ENCODE measurements around the gene LAG3. TPM values are rescaled to one million over a fixed set of nuclear protein-coding genes. Genes with fewer than 3 reads are reported as not detected.

The LAG3 gene
- total RNA-seq, 1 experiment from 2014 or later: 2.6 TPM

DNA sequence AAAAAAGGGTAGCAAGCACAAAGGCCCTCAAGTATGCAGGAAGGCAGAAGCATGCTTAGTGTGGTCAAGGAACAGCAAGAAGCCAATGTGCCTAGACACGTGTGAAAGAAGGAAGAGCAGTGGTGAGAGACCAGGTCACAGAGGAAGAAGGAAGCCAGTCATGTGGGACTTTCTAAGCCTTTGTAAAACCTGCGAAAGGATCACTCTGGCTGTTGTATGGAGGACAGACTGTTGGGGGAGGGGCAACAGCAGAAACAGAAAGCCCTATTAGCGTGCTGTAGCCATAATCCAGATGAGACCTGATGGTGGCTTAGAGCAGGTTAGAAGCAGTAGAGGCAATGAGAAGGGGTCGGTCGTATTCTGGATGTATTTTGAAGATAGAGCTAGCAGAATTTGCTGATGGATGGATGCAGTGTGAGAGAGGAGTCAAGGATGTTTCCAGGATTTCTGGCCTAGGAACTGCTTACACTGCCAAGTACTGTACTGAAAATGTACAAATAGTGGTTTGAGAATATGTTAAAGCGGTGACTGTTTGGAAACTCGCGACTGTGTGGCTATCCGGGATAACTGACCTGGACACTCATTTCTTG lies 13.7 kb upstream of the LAG3 start:
- peak overlapping the region; percentile 1; the same call in 1 of the 2 replicates for H3K27ac Mint-ChIP-seq
- CTCF ChIA-PET: interaction anchor here (1.1 to 7.7 kb wide), 3 partner anchors 10 to 206 kb away, joined by 3 to 234 read pairs (median 3); partner anchors contain the start of genes LAG3 and PTMS
- no peak for ATAC-seq

DNA sequence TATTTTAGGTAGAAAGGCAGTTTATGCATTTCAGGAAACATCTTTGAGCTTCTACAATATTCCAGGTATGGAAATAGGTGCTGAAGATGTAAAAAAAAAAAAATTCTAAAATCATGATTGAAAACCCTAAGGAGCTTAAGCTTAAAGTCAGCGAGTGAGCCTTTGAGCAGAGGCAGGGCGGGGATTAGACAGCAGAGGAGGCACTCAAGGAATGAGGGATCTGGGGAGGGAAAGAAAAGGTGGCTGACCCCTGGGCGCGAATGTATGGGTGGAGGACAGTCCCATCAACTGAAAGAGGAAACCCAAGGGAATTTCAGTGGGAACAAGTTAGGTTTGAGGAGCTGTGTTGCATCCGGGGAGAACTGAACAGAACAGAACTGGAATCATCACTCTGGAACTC lies 12.6 kb upstream of the LAG3 start:
- Mint-ChIP-seq H3K27me3 (ENCODE audit: low read depth) (peaks cover 7% of the 10 kb centered on the region), H3K9me3 (no peaks in the 10 kb centered on the region), H3K4me1 (peaks cover 46% of the 10 kb centered on the region), H3K36me3 (no peaks in the 10 kb centered on the region), H3K27ac (no peak overlapping the region), H3K4me3 (no peak overlapping the region)
- TF ChIP-seq ZNF232 (CRISPR knock-in tag; IDR thresholded peaks at IDR 0.05) (no peak), ZNF671 (CRISPR knock-in tag; IDR thresholded peaks at IDR 0.05) (no peak), ESRRA (CRISPR knock-in tag; IDR thresholded peaks at IDR 0.05; ENCODE audit: borderline replicate concordance) (no peak), NR1H2 (CRISPR knock-in tag; IDR thresholded peaks at IDR 0.05) (no peak), FOXJ3 (CRISPR knock-in tag; IDR thresholded peaks at IDR 0.05; ENCODE audit: borderline replicate concordance) (no peak)
- TF ChIP-seq, protein P1, sequence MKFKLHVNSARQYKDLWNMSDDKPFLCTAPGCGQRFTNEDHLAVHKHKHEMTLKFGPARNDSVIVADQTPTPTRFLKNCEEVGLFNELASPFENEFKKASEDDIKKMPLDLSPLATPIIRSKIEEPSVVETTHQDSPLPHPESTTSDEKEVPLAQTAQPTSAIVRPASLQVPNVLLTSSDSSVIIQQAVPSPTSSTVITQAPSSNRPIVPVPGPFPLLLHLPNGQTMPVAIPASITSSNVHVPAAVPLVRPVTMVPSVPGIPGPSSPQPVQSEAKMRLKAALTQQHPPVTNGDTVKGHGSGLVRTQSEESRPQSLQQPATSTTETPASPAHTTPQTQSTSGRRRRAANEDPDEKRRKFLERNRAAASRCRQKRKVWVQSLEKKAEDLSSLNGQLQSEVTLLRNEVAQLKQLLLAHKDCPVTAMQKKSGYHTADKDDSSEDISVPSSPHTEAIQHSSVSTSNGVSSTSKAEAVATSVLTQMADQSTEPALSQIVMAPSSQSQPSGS (CRISPR knock-in tag; IDR thresholded peaks at IDR 0.05; ENCODE audit: borderline replicate concordance, low read depth): no peak
- TF ChIP-seq, protein P2, sequence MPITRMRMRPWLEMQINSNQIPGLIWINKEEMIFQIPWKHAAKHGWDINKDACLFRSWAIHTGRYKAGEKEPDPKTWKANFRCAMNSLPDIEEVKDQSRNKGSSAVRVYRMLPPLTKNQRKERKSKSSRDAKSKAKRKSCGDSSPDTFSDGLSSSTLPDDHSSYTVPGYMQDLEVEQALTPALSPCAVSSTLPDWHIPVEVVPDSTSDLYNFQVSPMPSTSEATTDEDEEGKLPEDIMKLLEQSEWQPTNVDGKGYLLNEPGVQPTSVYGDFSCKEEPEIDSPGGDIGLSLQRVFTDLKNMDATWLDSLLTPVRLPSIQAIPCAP (CRISPR knock-in tag; IDR thresholded peaks at IDR 0.05): no peak
- TF ChIP-seq, protein P3, sequence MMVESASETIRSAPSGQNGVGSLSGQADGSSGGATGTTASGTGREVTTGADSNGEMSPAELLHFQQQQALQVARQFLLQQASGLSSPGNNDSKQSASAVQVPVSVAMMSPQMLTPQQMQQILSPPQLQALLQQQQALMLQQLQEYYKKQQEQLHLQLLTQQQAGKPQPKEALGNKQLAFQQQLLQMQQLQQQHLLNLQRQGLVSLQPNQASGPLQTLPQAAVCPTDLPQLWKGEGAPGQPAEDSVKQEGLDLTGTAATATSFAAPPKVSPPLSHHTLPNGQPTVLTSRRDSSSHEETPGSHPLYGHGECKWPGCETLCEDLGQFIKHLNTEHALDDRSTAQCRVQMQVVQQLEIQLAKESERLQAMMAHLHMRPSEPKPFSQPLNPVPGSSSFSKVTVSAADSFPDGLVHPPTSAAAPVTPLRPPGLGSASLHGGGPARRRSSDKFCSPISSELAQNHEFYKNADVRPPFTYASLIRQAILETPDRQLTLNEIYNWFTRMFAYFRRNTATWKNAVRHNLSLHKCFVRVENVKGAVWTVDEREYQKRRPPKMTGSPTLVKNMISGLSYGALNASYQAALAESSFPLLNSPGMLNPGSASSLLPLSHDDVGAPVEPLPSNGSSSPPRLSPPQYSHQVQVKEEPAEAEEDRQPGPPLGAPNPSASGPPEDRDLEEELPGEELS (CRISPR knock-in tag; IDR thresholded peaks at IDR 0.05): no peak
- ChIA-PET CTCF (interaction anchor here (1.1 to 1.2 kb wide), 2 partner anchors 19 to 65 kb away, joined by 3 to 4 read pairs; no protein-coding TSS in a partner anchor), POLR2A (interaction anchor here (0.7 to 1.4 kb wide), 2 partner anchors 92 to 139 kb away, joined by 3 to 4 read pairs; partner anchors contain the start of genes CDCA3 and USP5)
- ATAC-seq (no peak), DNase-seq (ENCODE audit: low spot score) (no peak)

More for the DNA sequence above, 13.7 kb upstream of the LAG3 start:
- POLR2A ChIA-PET: no interaction called here
- H3K4me3 Mint-ChIP-seq: no peak overlapping the region
- H3K36me3 Mint-ChIP-seq: no peaks in the 10 kb centered on the region
- H3K9me3 Mint-ChIP-seq: no peaks in the 10 kb centered on the region
- H3K4me1 Mint-ChIP-seq: peaks cover 48% of the 10 kb centered on the region
- DNase-seq (ENCODE audit: low spot score): no peak
- H3K27me3 Mint-ChIP-seq (ENCODE audit: low read depth): peaks cover 4% of the 10 kb centered on the region
- TF ChIP-seq, protein P4, sequence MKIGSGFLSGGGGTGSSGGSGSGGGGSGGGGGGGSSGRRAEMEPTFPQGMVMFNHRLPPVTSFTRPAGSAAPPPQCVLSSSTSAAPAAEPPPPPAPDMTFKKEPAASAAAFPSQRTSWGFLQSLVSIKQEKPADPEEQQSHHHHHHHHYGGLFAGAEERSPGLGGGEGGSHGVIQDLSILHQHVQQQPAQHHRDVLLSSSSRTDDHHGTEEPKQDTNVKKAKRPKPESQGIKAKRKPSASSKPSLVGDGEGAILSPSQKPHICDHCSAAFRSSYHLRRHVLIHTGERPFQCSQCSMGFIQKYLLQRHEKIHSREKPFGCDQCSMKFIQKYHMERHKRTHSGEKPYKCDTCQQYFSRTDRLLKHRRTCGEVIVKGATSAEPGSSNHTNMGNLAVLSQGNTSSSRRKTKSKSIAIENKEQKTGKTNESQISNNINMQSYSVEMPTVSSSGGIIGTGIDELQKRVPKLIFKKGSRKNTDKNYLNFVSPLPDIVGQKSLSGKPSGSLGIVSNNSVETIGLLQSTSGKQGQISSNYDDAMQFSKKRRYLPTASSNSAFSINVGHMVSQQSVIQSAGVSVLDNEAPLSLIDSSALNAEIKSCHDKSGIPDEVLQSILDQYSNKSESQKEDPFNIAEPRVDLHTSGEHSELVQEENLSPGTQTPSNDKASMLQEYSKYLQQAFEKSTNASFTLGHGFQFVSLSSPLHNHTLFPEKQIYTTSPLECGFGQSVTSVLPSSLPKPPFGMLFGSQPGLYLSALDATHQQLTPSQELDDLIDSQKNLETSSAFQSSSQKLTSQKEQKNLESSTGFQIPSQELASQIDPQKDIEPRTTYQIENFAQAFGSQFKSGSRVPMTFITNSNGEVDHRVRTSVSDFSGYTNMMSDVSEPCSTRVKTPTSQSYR (CRISPR knock-in tag; IDR thresholded peaks at IDR 0.05): 0 out of 2 replicates have a peak, but pooled peaks have one; percentile 24
- TF ChIP-seq, protein P5, sequence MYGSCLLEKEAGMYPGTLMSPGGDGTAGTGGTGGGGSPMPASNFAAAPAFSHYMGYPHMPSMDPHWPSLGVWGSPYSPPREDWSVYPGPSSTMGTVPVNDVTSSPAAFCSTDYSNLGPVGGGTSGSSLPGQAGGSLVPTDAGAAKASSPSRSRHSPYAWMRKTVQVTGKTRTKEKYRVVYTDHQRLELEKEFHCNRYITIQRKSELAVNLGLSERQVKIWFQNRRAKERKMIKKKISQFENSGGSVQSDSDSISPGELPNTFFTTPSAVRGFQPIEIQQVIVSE (CRISPR knock-in tag; IDR thresholded peaks at IDR 0.05; ENCODE audit: borderline replicate concordance): no peak
- TF ChIP-seq, protein P6, sequence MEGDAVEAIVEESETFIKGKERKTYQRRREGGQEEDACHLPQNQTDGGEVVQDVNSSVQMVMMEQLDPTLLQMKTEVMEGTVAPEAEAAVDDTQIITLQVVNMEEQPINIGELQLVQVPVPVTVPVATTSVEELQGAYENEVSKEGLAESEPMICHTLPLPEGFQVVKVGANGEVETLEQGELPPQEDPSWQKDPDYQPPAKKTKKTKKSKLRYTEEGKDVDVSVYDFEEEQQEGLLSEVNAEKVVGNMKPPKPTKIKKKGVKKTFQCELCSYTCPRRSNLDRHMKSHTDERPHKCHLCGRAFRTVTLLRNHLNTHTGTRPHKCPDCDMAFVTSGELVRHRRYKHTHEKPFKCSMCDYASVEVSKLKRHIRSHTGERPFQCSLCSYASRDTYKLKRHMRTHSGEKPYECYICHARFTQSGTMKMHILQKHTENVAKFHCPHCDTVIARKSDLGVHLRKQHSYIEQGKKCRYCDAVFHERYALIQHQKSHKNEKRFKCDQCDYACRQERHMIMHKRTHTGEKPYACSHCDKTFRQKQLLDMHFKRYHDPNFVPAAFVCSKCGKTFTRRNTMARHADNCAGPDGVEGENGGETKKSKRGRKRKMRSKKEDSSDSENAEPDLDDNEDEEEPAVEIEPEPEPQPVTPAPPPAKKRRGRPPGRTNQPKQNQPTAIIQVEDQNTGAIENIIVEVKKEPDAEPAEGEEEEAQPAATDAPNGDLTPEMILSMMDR (IDR thresholded peaks at IDR 0.05): no peak
